Measurements from ENCODE around the gene HDGF.

The HDGF gene

DNA sequence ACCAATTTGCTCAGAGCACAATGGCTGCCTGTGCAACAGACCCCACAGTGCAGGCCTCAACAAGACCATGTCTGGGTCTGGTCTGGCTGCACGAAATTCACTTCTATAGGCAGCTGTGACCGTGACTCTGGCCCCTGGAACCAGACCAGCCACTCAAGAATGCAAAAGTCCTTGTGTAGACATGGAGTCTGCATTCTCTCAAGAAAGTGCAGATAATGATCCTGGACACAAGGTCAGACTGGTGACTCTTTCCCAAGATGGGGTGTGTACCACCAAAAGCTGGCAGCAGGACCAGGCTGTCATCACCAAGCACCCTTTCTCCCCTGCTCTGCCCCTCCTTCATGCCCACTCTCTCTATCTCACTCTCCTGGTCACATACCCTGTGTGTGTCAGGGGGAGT, 30.3 kb downstream of the HDGF start:
- TF ChIP-seq FOXP2 (optimal IDR thresholded peaks at IDR 0.05; ENCODE audit: borderline replicate concordance, extremely low read depth, extremely low read length, insufficient read depth), result no peak
- no peak for TF ChIP-seq SIN3A (IDR thresholded peaks at IDR 0.05; ENCODE audit: borderline replicate concordance, insufficient read depth, low read length)
- no peak for TF ChIP-seq POLR2AphosphoS5 (IDR thresholded peaks at IDR 0.05; ENCODE audit: low read depth, low read length)
- TF ChIP-seq, protein P1, sequence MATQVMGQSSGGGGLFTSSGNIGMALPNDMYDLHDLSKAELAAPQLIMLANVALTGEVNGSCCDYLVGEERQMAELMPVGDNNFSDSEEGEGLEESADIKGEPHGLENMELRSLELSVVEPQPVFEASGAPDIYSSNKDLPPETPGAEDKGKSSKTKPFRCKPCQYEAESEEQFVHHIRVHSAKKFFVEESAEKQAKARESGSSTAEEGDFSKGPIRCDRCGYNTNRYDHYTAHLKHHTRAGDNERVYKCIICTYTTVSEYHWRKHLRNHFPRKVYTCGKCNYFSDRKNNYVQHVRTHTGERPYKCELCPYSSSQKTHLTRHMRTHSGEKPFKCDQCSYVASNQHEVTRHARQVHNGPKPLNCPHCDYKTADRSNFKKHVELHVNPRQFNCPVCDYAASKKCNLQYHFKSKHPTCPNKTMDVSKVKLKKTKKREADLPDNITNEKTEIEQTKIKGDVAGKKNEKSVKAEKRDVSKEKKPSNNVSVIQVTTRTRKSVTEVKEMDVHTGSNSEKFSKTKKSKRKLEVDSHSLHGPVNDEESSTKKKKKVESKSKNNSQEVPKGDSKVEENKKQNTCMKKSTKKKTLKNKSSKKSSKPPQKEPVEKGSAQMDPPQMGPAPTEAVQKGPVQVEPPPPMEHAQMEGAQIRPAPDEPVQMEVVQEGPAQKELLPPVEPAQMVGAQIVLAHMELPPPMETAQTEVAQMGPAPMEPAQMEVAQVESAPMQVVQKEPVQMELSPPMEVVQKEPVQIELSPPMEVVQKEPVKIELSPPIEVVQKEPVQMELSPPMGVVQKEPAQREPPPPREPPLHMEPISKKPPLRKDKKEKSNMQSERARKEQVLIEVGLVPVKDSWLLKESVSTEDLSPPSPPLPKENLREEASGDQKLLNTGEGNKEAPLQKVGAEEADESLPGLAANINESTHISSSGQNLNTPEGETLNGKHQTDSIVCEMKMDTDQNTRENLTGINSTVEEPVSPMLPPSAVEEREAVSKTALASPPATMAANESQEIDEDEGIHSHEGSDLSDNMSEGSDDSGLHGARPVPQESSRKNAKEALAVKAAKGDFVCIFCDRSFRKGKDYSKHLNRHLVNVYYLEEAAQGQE (IDR thresholded peaks at IDR 0.05; ENCODE audit: insufficient read depth in 1 of 2, low read depth in 2 of 2, low read length in 2 of 2), result no peak
- no peak for TF ChIP-seq TAF1 (IDR thresholded peaks at IDR 0.05; ENCODE audit: borderline replicate concordance, insufficient read depth, low read length)

DNA sequence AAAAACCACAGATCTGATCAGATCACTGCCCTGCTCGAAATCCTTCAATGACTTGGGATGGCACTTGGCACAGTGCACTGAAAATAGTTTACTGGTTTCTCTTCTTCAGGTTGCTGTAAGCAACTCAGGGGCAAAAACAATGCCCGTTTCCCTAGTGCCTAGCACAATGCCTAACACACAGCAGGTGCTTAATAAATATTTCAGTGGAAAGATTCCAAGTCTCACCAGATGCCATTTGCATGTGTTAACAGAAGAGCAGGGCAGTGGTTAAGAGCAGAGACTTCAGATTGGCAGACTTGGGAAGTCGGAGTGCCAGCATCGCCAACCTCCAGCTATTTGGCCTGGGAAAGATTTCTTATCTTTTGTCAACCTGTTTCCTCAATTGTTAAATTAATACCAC, 34.1 kb downstream of the HDGF start:
- TF ChIP-seq FOXP2 (optimal IDR thresholded peaks at IDR 0.05; ENCODE audit: borderline replicate concordance, extremely low read depth, extremely low read length, insufficient read depth) (no peak), TAF1 (IDR thresholded peaks at IDR 0.05; ENCODE audit: borderline replicate concordance, insufficient read depth, low read length) (no peak)

DNA sequence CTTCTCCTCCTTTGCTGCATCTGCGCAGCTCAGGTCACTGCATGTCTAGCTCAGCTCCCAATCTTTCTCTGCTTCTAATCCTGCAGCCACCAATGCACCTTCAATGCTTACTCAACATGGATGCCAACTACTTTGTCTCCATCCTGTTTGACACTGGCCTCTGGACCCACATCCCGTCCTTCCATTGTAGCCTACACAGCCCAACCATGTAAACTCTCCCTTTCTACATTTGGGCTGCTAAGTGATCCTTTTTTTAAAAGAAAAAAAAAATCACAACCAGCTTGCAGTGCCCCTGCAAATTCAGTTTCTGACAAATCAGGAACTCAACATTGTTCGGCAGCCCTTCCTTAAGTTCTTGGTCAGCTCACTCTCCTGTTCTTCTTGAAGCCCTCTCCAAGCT, 36.6 kb downstream of the HDGF start:
- TF ChIP-seq FOXP2 (optimal IDR thresholded peaks at IDR 0.05; ENCODE audit: borderline replicate concordance, extremely low read depth, extremely low read length, insufficient read depth) (no peak), SIN3A (IDR thresholded peaks at IDR 0.05; ENCODE audit: borderline replicate concordance, insufficient read depth, low read length) (no peak), TAF1 (IDR thresholded peaks at IDR 0.05; ENCODE audit: borderline replicate concordance, insufficient read depth, low read length) (no peak), POLR2AphosphoS5 (IDR thresholded peaks at IDR 0.05; ENCODE audit: low read depth, low read length) (no peak)
- TF ChIP-seq, protein P1 (IDR thresholded peaks at IDR 0.05; ENCODE audit: insufficient read depth in 1 of 2, low read depth in 2 of 2, low read length in 2 of 2), result no peak

DNA sequence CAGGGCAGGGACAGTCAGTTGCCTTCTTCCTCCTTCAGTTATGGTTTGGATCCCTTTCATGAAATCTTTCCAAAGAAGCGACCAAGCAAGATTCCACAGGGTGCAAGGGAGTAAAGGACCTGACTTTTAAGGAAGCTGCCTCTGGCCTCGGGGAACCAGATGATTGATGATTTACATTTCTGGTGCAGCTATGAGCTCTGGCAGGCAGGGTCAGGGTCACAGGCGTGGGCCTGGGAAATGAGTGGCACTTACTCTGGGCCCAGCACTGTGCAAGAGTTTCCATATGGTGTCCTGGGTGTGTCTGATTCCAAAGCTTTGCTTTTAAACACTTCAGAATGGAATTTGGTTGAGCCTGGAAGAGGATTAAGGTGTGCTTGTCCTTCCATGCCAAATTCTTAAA, 38.8 kb downstream of the HDGF start:
- TF ChIP-seq, protein P1 (IDR thresholded peaks at IDR 0.05; ENCODE audit: insufficient read depth in 1 of 2, low read depth in 2 of 2, low read length in 2 of 2), result no peak
- TF ChIP-seq SIN3A (IDR thresholded peaks at IDR 0.05; ENCODE audit: borderline replicate concordance, insufficient read depth, low read length) (no peak), TAF1 (IDR thresholded peaks at IDR 0.05; ENCODE audit: borderline replicate concordance, insufficient read depth, low read length) (no peak), POLR2AphosphoS5 (IDR thresholded peaks at IDR 0.05; ENCODE audit: low read depth, low read length) (no peak), FOXP2 (optimal IDR thresholded peaks at IDR 0.05; ENCODE audit: borderline replicate concordance, extremely low read depth, extremely low read length, insufficient read depth) (no peak)

DNA sequence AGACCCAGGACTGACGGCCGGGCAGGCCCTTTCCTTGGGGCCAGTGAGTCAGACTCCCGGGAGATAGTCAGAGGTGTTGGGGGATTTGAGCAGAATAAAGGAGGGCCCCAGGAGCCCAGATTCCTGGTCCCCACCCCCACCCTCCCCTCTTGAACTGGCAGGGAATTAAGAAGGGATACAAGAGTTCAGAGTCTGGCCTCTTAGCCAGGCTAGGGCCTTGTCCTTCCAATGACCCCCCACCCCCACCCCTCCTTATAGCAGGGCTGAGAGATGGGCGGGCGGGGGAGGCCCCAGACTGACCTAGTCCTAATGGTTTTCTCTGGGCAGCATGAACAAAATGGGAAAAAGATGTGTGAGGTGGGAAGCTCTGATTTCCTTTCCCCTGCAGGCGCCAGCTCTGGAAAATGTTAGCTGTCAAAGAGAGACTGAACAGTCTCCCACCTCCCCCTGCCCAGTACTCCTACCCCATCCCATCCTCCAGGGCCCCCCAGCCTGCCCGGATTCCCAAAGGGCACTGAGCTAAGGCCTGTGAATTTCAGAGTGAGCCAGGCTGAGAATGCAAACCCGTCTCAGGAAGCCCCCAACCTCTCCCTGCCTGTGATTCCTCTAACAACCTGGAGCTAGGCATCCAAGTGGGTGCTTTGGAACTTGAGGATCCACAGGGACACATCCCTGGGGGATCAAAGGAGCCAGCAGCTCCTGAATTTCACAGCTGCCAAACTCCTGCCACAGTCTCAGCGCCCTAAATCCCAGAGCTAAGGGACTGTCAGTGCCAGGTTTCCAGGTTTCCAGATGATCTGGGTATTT, 40.3 kb downstream of the HDGF start:
- TF ChIP-seq FOXP2 (optimal IDR thresholded peaks at IDR 0.05; ENCODE audit: borderline replicate concordance, extremely low read depth, extremely low read length, insufficient read depth) (no peak), POLR2AphosphoS5 (IDR thresholded peaks at IDR 0.05; ENCODE audit: low read depth, low read length) (no peak), SIN3A (IDR thresholded peaks at IDR 0.05; ENCODE audit: borderline replicate concordance, insufficient read depth, low read length) (no peak)

DNA sequence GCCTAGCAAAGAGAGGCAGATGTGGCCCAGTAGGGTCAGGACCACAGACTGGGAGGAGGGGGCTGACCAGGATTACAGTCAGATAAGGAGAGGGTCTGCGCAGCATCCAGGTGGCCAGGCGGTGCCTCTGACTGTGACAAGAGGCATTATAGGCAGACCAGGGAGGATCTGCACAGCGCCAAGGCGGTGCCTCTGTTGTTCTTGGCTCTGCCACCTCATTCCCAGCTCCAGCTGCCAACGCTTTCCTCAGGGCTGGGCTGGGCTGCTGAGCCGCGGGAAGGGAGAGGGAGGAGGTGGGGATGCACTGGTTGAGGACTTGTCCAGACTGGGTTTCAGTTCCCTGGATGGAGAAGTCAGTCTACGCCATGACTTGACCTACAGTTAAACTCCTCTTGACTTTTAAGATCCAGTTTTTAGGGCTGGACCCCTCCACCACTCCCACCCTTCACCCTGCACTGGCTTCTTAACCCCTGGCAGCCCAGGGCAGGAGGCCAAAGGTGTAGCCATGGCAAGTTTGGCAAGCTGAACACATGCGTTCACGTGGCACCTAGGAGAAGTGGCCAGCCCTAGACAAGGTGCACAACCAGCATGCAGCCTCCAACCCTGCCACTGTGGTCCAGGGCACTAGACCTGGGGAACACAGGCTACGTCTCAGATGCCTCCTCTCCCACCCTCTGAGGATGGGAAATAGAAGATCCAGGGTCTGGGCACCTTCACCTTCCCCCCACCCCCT, 41.6 kb downstream of the HDGF start:
- TF ChIP-seq TAF1 (IDR thresholded peaks at IDR 0.05; ENCODE audit: borderline replicate concordance, insufficient read depth, low read length) (no peak), SIN3A (IDR thresholded peaks at IDR 0.05; ENCODE audit: borderline replicate concordance, insufficient read depth, low read length) (no peak), POLR2AphosphoS5 (IDR thresholded peaks at IDR 0.05; ENCODE audit: low read depth, low read length) (no peak), FOXP2 (optimal IDR thresholded peaks at IDR 0.05; ENCODE audit: borderline replicate concordance, extremely low read depth, extremely low read length, insufficient read depth) (no peak)
- TF ChIP-seq, protein P1 (IDR thresholded peaks at IDR 0.05; ENCODE audit: insufficient read depth in 1 of 2, low read depth in 2 of 2, low read length in 2 of 2), result no peak

Measured in PFSK-1 (cell line).